PC-3 (cell line): ENCODE results near the gene VEGFA. TPM values are rescaled to one million over a fixed set of nuclear protein-coding genes. Genes with fewer than 3 reads are reported as not detected.

Source experiments
- ATAC-seq: fragments of 200-7000 bp; cut with Tn5 transposase; 2 replicates; pipeline ENCODE4 v1.9.1; 2020; ENCODE audit warnings: mild to moderate bottlenecking, moderate library complexity
- BruUV-seq: library from RNA; stranded (reverse); fragments of 400-500 nt; replicated peaks from 2 replicates; lab custom pipeline; 2021; lab: Mats Ljungman, UMichigan
- CTCF ChIA-PET: fragments of 300-600 bp; sonication (Branson Sonifier 250); formaldehyde crosslinking; loops from one replicate; lab custom pipeline; 2022; ENCODE audit warnings: antibody characterized with exemption; lab: Charles Lee
- POLR2A ChIA-PET: fragments of 300-600 bp; sonication (Branson Sonifier 250); formaldehyde crosslinking; loops from one replicate; lab custom pipeline; 2022; ENCODE audit warnings: antibody characterized with exemption; ENCODE audit not compliant: unreplicated experiment; lab: Charles Lee
- DNase-seq: peaks from one replicate; pipeline ENCODE4 v3.0.0-alpha.2; 2015
- H2AFZ ChIP-seq: fragments of 300-600 bp; sonication (generic); 2 replicates; pipeline ENCODE4 v1.6.0; 2016; ENCODE audit warnings: antibody characterized with exemption, low read length
- H3F3A ChIP-seq: fragments of 300-600 bp; sonication (generic); one replicate; pipeline ENCODE4 v1.6.0; 2017; ENCODE audit warnings: antibody characterized with exemption, low read length, control low read depth, mild to moderate bottlenecking; ENCODE audit not compliant: unreplicated experiment
- H3K27ac ChIP-seq: fragments of 300-600 bp; sonication (generic); 2 replicates; pipeline ENCODE4 v1.5.1; 2016; ENCODE audit warnings: mild to moderate bottlenecking, low read length
- H3K27me3 ChIP-seq: fragments of 300-600 bp; sonication (generic); 2 replicates; pipeline ENCODE4 v1.6.1; 2016; ENCODE audit warnings: low read length, mixed read lengths
- H3K36me3 ChIP-seq: fragments of 300-600 bp; sonication (generic); 2 replicates; pipeline ENCODE4 v1.6.1; 2016; ENCODE audit warnings: low read depth, mixed run types, low read length, mixed read lengths
- H3K4me1 ChIP-seq: fragments of 300-600 bp; sonication (generic); 2 replicates; pipeline ENCODE4 v1.5.1; 2016; ENCODE audit warnings: low read length; ENCODE audit not compliant: insufficient read depth
- H3K4me2 ChIP-seq: fragments of 300-600 bp; sonication (generic); 2 replicates; pipeline ENCODE4 v1.6.0; 2016; ENCODE audit warnings: low read length
- H3K4me3 ChIP-seq: fragments of 300-600 bp; sonication (generic); 2 replicates; pipeline ENCODE4 v1.5.1; 2016; ENCODE audit warnings: mild to moderate bottlenecking, low read length, mixed read lengths
- H3K79me2 ChIP-seq: fragments of 300-600 bp; sonication (generic); 2 replicates; pipeline ENCODE4 v1.6.1; 2017; ENCODE audit warnings: low read length, mixed read lengths
- H3K9ac ChIP-seq: fragments of 300-600 bp; sonication (generic); 2 replicates; pipeline ENCODE4 v1.6.0; 2016; ENCODE audit warnings: mild to moderate bottlenecking, low read length
- H3K9me2 ChIP-seq: fragments of 300-600 bp; sonication (generic); replicated peaks from 2 replicates; pipeline ENCODE4 v1.6.1; 2016; ENCODE audit warnings: mixed run types, low read length, mixed read lengths
- H3K9me3 ChIP-seq: fragments of 300-600 bp; sonication (generic); 2 replicates; pipeline ENCODE4 v1.6.1; 2016; ENCODE audit warnings: low read length, mixed read lengths
- H4K20me1 ChIP-seq: fragments of 300-600 bp; sonication (generic); 2 replicates; pipeline ENCODE4 v1.6.1; 2016; ENCODE audit warnings: low read length, mixed read lengths
- EZH2 ChIP-seq: fragments of 300-600 bp; sonication (generic); IDR thresholded peaks from one replicate; pipeline ENCODE4 v1.6.1; 2017; ENCODE audit warnings: antibody characterized with exemption, mild to moderate bottlenecking, low read length; ENCODE audit not compliant: unreplicated experiment
- EZH2phosphoT487 ChIP-seq: fragments of 300-600 bp; sonication (generic); IDR thresholded peaks from 2 replicates; pipeline ENCODE4 v1.6.1; 2018; ENCODE audit warnings: mild to moderate bottlenecking, antibody characterized with exemption, low read length, borderline replicate concordance
- intact Hi-C: fragments of 100-400 bp; cut with micrococcal nuclease; formaldehyde crosslinking; loops from 2 replicates; pipeline ENCODE4 v1.9.0; 2023
- total RNA-seq: library from RNA; depleted of rRNA; stranded (reverse); fragments of >200 nt; gene quantifications from 2 replicates; pipeline ENCODE4 v1.2.3, GENCODE V29; 2014
- TF ChIP-seq, protein P1 (sequence below): fragments of 300-600 bp; sonication (generic); conservative IDR thresholded peaks from 2 replicates; pipeline ENCODE4 v1.5.1; 2017; ENCODE audit warnings: antibody characterized with exemption, low read depth, mild to moderate bottlenecking, low read length

VEGFA gene
- total RNA-seq, 1 experiment from 2014 or later, result 146 TPM

GRCh38 chr6:43746613-43747102 lies 23.4 kb upstream of the VEGFA start:
- intact Hi-C loops, result no loop called here
- no peaks in the 10 kb centered on the region for H3K36me3 ChIP-seq
- H2AFZ ChIP-seq, result no peak overlapping the region
- H3K4me1 ChIP-seq, result peaks cover 9% of the 10 kb centered on the region
- no TSS peak for BruUV-seq
- H3F3A ChIP-seq, result no peaks in the 10 kb centered on the region
- H3K4me2 ChIP-seq, result no peak overlapping the region
- no peak overlapping the region for H3K9ac ChIP-seq
- no peaks in the 10 kb centered on the region; the same call in 1 of the 2 replicates for H3K9me2 ChIP-seq
- ChIA-PET CTCF (no interaction called here), POLR2A (no interaction called here)
- H3K4me3 ChIP-seq, result no peak overlapping the region
- DNase-seq, result no peak
- no peak overlapping the region for H3K27ac ChIP-seq
- no peaks in the 10 kb centered on the region for H4K20me1 ChIP-seq
- ATAC-seq, result no peak
- H3K9me3 ChIP-seq, result no peaks in the 10 kb centered on the region
- H3K79me2 ChIP-seq, result no peaks in the 10 kb centered on the region
- TF ChIP-seq EZH2 (no peak), EZH2phosphoT487 (no peak)
- TF ChIP-seq, protein P1, sequence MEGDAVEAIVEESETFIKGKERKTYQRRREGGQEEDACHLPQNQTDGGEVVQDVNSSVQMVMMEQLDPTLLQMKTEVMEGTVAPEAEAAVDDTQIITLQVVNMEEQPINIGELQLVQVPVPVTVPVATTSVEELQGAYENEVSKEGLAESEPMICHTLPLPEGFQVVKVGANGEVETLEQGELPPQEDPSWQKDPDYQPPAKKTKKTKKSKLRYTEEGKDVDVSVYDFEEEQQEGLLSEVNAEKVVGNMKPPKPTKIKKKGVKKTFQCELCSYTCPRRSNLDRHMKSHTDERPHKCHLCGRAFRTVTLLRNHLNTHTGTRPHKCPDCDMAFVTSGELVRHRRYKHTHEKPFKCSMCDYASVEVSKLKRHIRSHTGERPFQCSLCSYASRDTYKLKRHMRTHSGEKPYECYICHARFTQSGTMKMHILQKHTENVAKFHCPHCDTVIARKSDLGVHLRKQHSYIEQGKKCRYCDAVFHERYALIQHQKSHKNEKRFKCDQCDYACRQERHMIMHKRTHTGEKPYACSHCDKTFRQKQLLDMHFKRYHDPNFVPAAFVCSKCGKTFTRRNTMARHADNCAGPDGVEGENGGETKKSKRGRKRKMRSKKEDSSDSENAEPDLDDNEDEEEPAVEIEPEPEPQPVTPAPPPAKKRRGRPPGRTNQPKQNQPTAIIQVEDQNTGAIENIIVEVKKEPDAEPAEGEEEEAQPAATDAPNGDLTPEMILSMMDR, result no peak
- no peaks in the 10 kb centered on the region for H3K27me3 ChIP-seq

GRCh38 chr6:43747784-43748183 lies 22.2 kb upstream of the VEGFA start:
- Histone ChIP-seq H3K79me2 (no peaks in the 10 kb centered on the region), H3K9me3 (no peaks in the 10 kb centered on the region), H3K9ac (no peak overlapping the region), H3K4me3 (no peak overlapping the region), H3K27ac (no peak overlapping the region), H3K9me2 (no peaks in the 10 kb centered on the region; the same call in 1 of the 2 replicates), H4K20me1 (no peaks in the 10 kb centered on the region), H3K36me3 (no peaks in the 10 kb centered on the region), H3F3A (no peaks in the 10 kb centered on the region), H3K4me1 (peaks cover 9% of the 10 kb centered on the region), H3K27me3 (no peaks in the 10 kb centered on the region), H2AFZ (no peak overlapping the region), H3K4me2 (no peak overlapping the region)
- DNase-seq (no peak), ATAC-seq (no peak)
- TF ChIP-seq, protein P1, result no peak
- TF ChIP-seq EZH2 (no peak), EZH2phosphoT487 (no peak)
- POLR2A ChIA-PET, result no interaction called here
- CTCF ChIA-PET, result no interaction called here
- no TSS peak for BruUV-seq
- intact Hi-C loops, result no loop called here

- Histone ChIP-seq H3K27me3 (no peaks in the 10 kb centered on the region), H3K4me1 (peaks cover 9% of the 10 kb centered on the region), H2AFZ (no peak overlapping the region), H3K79me2 (no peaks in the 10 kb centered on the region), H3K4me3 (no peak overlapping the region), H3K9ac (no peak overlapping the region), H3K27ac (no peak overlapping the region), H3K36me3 (no peaks in the 10 kb centered on the region), H4K20me1 (no peaks in the 10 kb centered on the region), H3F3A (no peaks in the 10 kb centered on the region), H3K9me2 (no peaks in the 10 kb centered on the region; the same call in 1 of the 2 replicates), H3K9me3 (no peaks in the 10 kb centered on the region), H3K4me2 (no peak overlapping the region)
- BruUV-seq, result no TSS peak
- POLR2A ChIA-PET, result no interaction called here
- intact Hi-C loops, result no loop called here
- CTCF ChIA-PET, result no interaction called here
- ATAC-seq (no peak), DNase-seq (no peak)
- TF ChIP-seq EZH2, result no peak
Measured at GRCh38 chr6:43748765-43749164, 21.2 kb upstream of the VEGFA start.
